K562 (cell line): Measurements from ENCODE around the gene MICAL1. TPM values are rescaled to one million over a fixed set of nuclear protein-coding genes. Genes with fewer than 3 reads are reported as not detected.

Experiments used
- CBX1 ChIP-seq: sonication (generic); IDR thresholded peaks from 2 replicates; pipeline ENCODE4 v1.6.1; 2016; ENCODE audit warnings: antibody characterized with exemption, low read depth, mild to moderate bottlenecking
- CC2D1A ChIP-seq: fragments of 450-650 bp; IDR thresholded peaks from 2 replicates; pipeline ENCODE4 v1.6.1; 2017; ENCODE audit warnings: mild to moderate bottlenecking
- COPS2 ChIP-seq: fragments of 450-650 bp; conservative IDR thresholded peaks from 2 replicates; pipeline ENCODE4 v1.6.1; 2016; ENCODE audit warnings: mild to moderate bottlenecking, moderate library complexity
- DMBX1 ChIP-seq: fragments of 250-450 bp; sonication (Bioruptor Pico); IDR thresholded peaks from 2 replicates; pipeline ENCODE4 v1.8.0; 2022; ENCODE audit warnings: inconsistent platforms, mild to moderate bottlenecking, moderate library complexity, borderline replicate concordance
- KLF1 ChIP-seq: fragments of 450-650 bp; IDR thresholded peaks from 2 replicates; pipeline ENCODE4 v1.6.1; 2016; ENCODE audit warnings: missing genetic modification characterization, missing compliant biosample characterization
- NCOA1 ChIP-seq: fragments of 450-650 bp; IDR thresholded peaks from 2 replicates; pipeline ENCODE4 v1.6.1; 2016; ENCODE audit warnings: low read depth
- NONO ChIP-seq, 2 experiments: fragments of 200-400 bp in 1 of 2; fragments of 450-650 bp in 1 of 2; formaldehyde crosslinking in 1 of 2; IDR thresholded peaks; 2 replicates each; pipeline ENCODE4 v1.6.1; 2017; ENCODE audit warnings: low read depth in 2 of 2, mild to moderate bottlenecking in 2 of 2, moderate library complexity in 2 of 2, low read length in 1 of 2
- NR4A1 ChIP-seq, 2 experiments: fragments of 250-450 bp in 1 of 2; fragments of 450-650 bp in 1 of 2; sonication (Bioruptor Pico) in 1 of 2; IDR thresholded peaks; 2 replicates each; pipeline versions ENCODE4 v1.4.0 to v1.6.1; 2016 to 2020; ENCODE audit warnings: mild to moderate bottlenecking in 2 of 2, missing compliant biosample characterization in 1 of 2, missing genetic modification characterization in 1 of 2, moderate library complexity in 1 of 2
- PHB ChIP-seq: fragments of 250-450 bp; sonication (Bioruptor Pico); IDR thresholded peaks from 2 replicates; pipeline ENCODE4 v1.5.0; 2021
- PHF21A ChIP-seq: fragments of 450-650 bp; IDR thresholded peaks from 2 replicates; pipeline ENCODE4 v1.6.1; 2017; ENCODE audit warnings: low read depth, borderline replicate concordance
- PRMT5 ChIP-seq: sonication (generic); formaldehyde crosslinking; IDR thresholded peaks from 2 replicates; pipeline ENCODE4 v1.5.0; 2020; ENCODE audit warnings: missing genetic modification reagents
- SMAD1 ChIP-seq: fragments of 150-350 bp; IDR thresholded peaks from 2 replicates; pipeline ENCODE4 v1.6.1; 2014; ENCODE audit warnings: low read length, low read depth; ENCODE audit not compliant: partially characterized antibody
- TBP ChIP-seq: optimal IDR thresholded peaks from 2 replicates; pipeline ENCODE3; 2011; ENCODE audit warnings: low read depth, low read length, improper control_type of control experiment
- THRB ChIP-seq: fragments of 450-650 bp; formaldehyde crosslinking; conservative IDR thresholded peaks from 2 replicates; pipeline ENCODE4 v1.4.0; 2022; ENCODE audit warnings: mild to moderate bottlenecking, missing genetic modification characterization
- U2AF2 ChIP-seq: fragments of 200-400 bp; formaldehyde crosslinking; optimal IDR thresholded peaks from 2 replicates; pipeline ENCODE3; 2017; ENCODE audit warnings: low read depth, mild to moderate bottlenecking, low read length
- ZNF184 ChIP-seq: sonication (generic); formaldehyde crosslinking; IDR thresholded peaks from 2 replicates; pipeline ENCODE4 v1.5.0; 2020; ENCODE audit warnings: missing genetic modification reagents
- ZNF445 ChIP-seq: fragments of 250-450 bp; sonication (Bioruptor Pico); IDR thresholded peaks from 2 replicates; pipeline ENCODE4 v1.4.0; 2020; ENCODE audit warnings: low read depth, mild to moderate bottlenecking, moderate library complexity
- ZNF507 ChIP-seq: conservative IDR thresholded peaks from 2 replicates; pipeline ENCODE4 v1.6.1; 2017; ENCODE audit warnings: missing genetic modification characterization, missing compliant biosample characterization
- ZNF518B ChIP-seq: fragments of 250-450 bp; sonication (Bioruptor Pico); IDR thresholded peaks from 2 replicates; pipeline ENCODE4 v1.5.0; 2021; ENCODE audit warnings: mild to moderate bottlenecking, moderate library complexity
- ZNF561 ChIP-seq: fragments of 450-650 bp; formaldehyde crosslinking; conservative IDR thresholded peaks from 2 replicates; pipeline ENCODE4 v1.4.0; 2020; ENCODE audit warnings: mild to moderate bottlenecking, moderate library complexity
- ZNF764 ChIP-seq: fragments of 250-450 bp; sonication (Bioruptor Pico); IDR thresholded peaks from 2 replicates; pipeline ENCODE4 v1.4.0; 2020; ENCODE audit warnings: low read depth, mild to moderate bottlenecking, moderate library complexity
- ZNF766 ChIP-seq: fragments of 200-800 bp; sonication (Bioruptor generic); conservative IDR thresholded peaks from 2 replicates; pipeline ENCODE4 v1.6.1; 2016; ENCODE audit warnings: missing genetic modification characterization, missing compliant biosample characterization
- ZZZ3 ChIP-seq: fragments of 450-650 bp; IDR thresholded peaks from 2 replicates; pipeline ENCODE4 v1.6.1; 2016; ENCODE audit warnings: antibody characterized with exemption, mild to moderate bottlenecking, moderate library complexity
- polyA plus RNA-seq, 8 experiments: library from polyadenylated mRNA; depleted of rRNA in 4 of 8; stranded (reverse) in 5 of 8; unstranded in 3 of 8; fragments of >200 nt; fragmentation: Nextera tagmentation in 2 of 8; fragmentation: Illumina TruSeq in 1 of 8; extraction: Ambion mirVana in 2 of 8; extraction: Trizol in 1 of 8; gene quantifications; 2 replicates each; pipeline versions ENCODE4 v1.2.1 to v1.2.3, GENCODE V29; 2011 to 2014; ENCODE audit warnings: inconsistent platforms in 1 of 8, missing spikeins in 1 of 8
- total RNA-seq, 7 experiments: library from RNA; depleted of rRNA in 6 of 7; stranded (reverse); fragments of >200 nt in 6 of 7; fragmentation: Illumina TruSeq in 2 of 7; extraction: Trizol in 2 of 7; gene quantifications; 2 replicates each; pipeline versions ENCODE4 v1.2.1 to v1.2.3, GENCODE V29; 2011 to 2021; ENCODE audit warnings: low replicate concordance in 1 of 7
- TF ChIP-seq, protein P1 (sequence below): IDR thresholded peaks from 2 replicates; pipeline ENCODE4 v1.6.1; 2014; ENCODE audit warnings: antibody characterized with exemption

MICAL1 gene
- total and polyA plus RNA-seq, 9 of the 15 experiments (the other 6 are each of a cell fraction or from before 2014, with no cell fraction given), result 0.07 to 15.2 (median 7.0) TPM

GRCh38 chr6:109455437-109456110 lies at the start of gene MICAL1 (continued):
- TF ChIP-seq ZNF518B (no peak), TBP (no peak), THRB (CRISPR knock-in tag) (no peak), NCOA1 (no peak), SMAD1 (no peak), ZZZ3 (no peak), ZNF766 (CRISPR knock-in tag) (no peak), ZNF184 (CRISPR knock-in tag) (no peak), DMBX1 (CRISPR knock-in tag) (no peak), ZNF561 (CRISPR knock-in tag) (no peak), NR4A1 (CRISPR knock-in tag; IDR thresholded peaks at IDR 0.05) (0 out of 2 replicates have a peak, but pooled peaks have one; percentile 32), NR4A1 (tag; IDR thresholded peaks at IDR 0.05) (no peak), CBX1 (no peak), NONO (IDR thresholded peaks at IDR 0.05; ENCODE audit: low read depth in 2 of 2, low read length in 1 of 2) (no peak), ZNF507 (tag) (no peak), ZNF764 (CRISPR knock-in tag) (no peak), PHB (CRISPR knock-in tag) (no peak), PHF21A (no peak), COPS2 (no peak), PRMT5 (no peak), U2AF2 (no peak), CC2D1A (no peak), KLF1 (no peak), ZNF445 (CRISPR knock-in tag) (no peak)
- TF ChIP-seq, protein P1, sequence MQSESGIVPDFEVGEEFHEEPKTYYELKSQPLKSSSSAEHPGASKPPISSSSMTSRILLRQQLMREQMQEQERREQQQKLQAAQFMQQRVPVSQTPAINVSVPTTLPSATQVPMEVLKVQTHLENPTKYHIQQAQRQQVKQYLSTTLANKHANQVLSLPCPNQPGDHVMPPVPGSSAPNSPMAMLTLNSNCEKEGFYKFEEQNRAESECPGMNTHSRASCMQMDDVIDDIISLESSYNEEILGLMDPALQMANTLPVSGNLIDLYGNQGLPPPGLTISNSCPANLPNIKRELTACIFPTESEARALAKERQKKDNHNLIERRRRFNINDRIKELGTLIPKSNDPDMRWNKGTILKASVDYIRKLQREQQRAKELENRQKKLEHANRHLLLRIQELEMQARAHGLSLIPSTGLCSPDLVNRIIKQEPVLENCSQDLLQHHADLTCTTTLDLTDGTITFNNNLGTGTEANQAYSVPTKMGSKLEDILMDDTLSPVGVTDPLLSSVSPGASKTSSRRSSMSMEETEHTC, result no peak
